ENCODE measurements around the gene MINPP1. TPM values are rescaled to one million over a fixed set of nuclear protein-coding genes. Genes with fewer than 3 reads are reported as not detected.

MINPP1 gene
- total and polyA plus RNA-seq, 2 of the 13 experiments (the other 11 are each of a cell fraction or from before 2014, with no cell fraction given), result 19.2 to 53.7 TPM

DNA sequence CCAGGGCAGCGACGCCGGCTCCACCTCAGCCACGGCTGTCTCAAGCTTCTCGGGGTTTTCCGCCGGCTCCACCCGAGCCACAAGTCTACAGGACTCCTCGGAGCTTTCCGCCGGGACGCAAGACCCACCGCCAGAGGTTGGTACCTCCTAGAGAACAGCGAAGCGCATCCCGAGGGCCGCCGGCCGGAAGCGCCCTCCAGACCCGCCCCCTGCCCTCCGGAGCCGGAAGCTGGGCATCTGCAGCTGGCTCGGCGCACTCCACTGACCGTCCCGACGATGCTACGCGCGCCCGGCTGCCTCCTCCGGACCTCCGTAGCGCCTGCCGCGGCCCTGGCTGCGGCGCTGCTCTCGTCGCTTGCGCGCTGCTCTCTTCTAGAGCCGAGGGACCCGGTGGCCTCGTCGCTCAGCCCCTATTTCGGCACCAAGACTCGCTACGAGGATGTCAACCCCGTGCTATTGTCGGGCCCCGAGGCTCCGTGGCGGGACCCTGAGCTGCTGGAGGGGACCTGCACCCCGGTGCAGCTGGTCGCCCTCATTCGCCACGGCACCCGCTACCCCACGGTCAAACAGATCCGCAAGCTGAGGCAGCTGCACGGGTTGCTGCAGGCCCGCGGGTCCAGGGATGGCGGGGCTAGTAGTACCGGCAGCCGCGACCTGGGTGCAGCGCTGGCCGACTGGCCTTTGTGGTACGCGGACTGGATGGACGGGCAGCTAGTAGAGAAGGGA lies at the start of gene MINPP1 (continued):
- TF ChIP-seq ZNF205 (CRISPR knock-in tag; IDR thresholded peaks at IDR 0.05) (peak; percentile 87), AGO2 (optimal IDR thresholded peaks at IDR 0.05; ENCODE audit: low read depth, low read length) (peak; percentile 82), HMG20A (CRISPR knock-in tag; IDR thresholded peaks at IDR 0.05; ENCODE audit: borderline replicate concordance) (no peak), CAMTA2 (CRISPR knock-in tag; IDR thresholded peaks at IDR 0.05; ENCODE audit: borderline replicate concordance) (0 out of 2 replicates have a peak, but pooled peaks have one; percentile 80), WIZ (CRISPR knock-in tag; IDR thresholded peaks at IDR 0.05) (peak; percentile 88), NR1H2 (CRISPR knock-in tag; IDR thresholded peaks at IDR 0.05; ENCODE audit: borderline replicate concordance, low read depth) (no peak), SUZ12 (IDR thresholded peaks at IDR 0.05; ENCODE audit: low read depth, low read length) (no peak), ZNF143 (CRISPR knock-in tag; IDR thresholded peaks at IDR 0.05) (no peak; the same call in 1 of the 2 replicates), FOXK2 (IDR thresholded peaks at IDR 0.05) (no peak), NFE2L1 (CRISPR knock-in tag; IDR thresholded peaks at IDR 0.05; ENCODE audit: borderline replicate concordance) (peak; percentile 80; the same call in 1 of the 2 replicates), RCOR2 (CRISPR knock-in tag; IDR thresholded peaks at IDR 0.05) (peak; percentile 49), TEAD2 (CRISPR knock-in tag; IDR thresholded peaks at IDR 0.05) (no peak), ZNF33A (CRISPR knock-in tag; IDR thresholded peaks at IDR 0.05; ENCODE audit: borderline replicate concordance) (peak; percentile 83; the same call in 1 of the 2 replicates), KDM2A (CRISPR knock-in tag; IDR thresholded peaks at IDR 0.05; ENCODE audit: borderline replicate concordance, low read depth) (peak; percentile 86), KDM5A (IDR thresholded peaks at IDR 0.05; ENCODE audit: borderline replicate concordance, low read length) (peak; percentile 69), MAF1 (CRISPR knock-in tag; IDR thresholded peaks at IDR 0.05; ENCODE audit: borderline replicate concordance) (no peak), BORCS8-MEF2B (CRISPR knock-in tag; IDR thresholded peaks at IDR 0.05) (peak; percentile 90), AKAP8 (CRISPR knock-in tag; IDR thresholded peaks at IDR 0.05) (peak; percentile 58; the same call in 1 of the 2 replicates), ZNF777 (CRISPR knock-in tag; IDR thresholded peaks at IDR 0.05) (0 out of 2 replicates have a peak, but pooled peaks have one; percentile 12), ZNF350 (CRISPR knock-in tag; IDR thresholded peaks at IDR 0.05; ENCODE audit: borderline replicate concordance, low read depth) (peak; percentile 80; the same call in 1 of the 2 replicates), NFE2L2 (IDR thresholded peaks at IDR 0.05; ENCODE audit: low read length) (no peak), GABPA (IDR thresholded peaks at IDR 0.05; ENCODE audit: low read depth, low read length) (peak; percentile 99), GABPA (CRISPR knock-in tag; IDR thresholded peaks at IDR 0.05; ENCODE audit: low read depth) (peak; percentile 92), PLRG1 (conservative IDR thresholded peaks at IDR 0.05) (no peak)
- TF ChIP-seq, protein P1, sequence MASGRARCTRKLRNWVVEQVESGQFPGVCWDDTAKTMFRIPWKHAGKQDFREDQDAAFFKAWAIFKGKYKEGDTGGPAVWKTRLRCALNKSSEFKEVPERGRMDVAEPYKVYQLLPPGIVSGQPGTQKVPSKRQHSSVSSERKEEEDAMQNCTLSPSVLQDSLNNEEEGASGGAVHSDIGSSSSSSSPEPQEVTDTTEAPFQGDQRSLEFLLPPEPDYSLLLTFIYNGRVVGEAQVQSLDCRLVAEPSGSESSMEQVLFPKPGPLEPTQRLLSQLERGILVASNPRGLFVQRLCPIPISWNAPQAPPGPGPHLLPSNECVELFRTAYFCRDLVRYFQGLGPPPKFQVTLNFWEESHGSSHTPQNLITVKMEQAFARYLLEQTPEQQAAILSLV (CRISPR knock-in tag; IDR thresholded peaks at IDR 0.05; ENCODE audit: borderline replicate concordance), result peak; percentile 90
- TF ChIP-seq, protein P2, sequence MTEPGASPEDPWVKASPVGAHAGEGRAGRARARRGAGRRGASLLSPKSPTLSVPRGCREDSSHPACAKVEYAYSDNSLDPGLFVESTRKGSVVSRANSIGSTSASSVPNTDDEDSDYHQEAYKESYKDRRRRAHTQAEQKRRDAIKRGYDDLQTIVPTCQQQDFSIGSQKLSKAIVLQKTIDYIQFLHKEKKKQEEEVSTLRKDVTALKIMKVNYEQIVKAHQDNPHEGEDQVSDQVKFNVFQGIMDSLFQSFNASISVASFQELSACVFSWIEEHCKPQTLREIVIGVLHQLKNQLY (CRISPR knock-in tag; IDR thresholded peaks at IDR 0.05), result no peak
- TF ChIP-seq, protein P3, sequence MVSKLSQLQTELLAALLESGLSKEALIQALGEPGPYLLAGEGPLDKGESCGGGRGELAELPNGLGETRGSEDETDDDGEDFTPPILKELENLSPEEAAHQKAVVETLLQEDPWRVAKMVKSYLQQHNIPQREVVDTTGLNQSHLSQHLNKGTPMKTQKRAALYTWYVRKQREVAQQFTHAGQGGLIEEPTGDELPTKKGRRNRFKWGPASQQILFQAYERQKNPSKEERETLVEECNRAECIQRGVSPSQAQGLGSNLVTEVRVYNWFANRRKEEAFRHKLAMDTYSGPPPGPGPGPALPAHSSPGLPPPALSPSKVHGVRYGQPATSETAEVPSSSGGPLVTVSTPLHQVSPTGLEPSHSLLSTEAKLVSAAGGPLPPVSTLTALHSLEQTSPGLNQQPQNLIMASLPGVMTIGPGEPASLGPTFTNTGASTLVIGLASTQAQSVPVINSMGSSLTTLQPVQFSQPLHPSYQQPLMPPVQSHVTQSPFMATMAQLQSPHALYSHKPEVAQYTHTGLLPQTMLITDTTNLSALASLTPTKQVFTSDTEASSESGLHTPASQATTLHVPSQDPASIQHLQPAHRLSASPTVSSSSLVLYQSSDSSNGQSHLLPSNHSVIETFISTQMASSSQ (IDR thresholded peaks at IDR 0.05; ENCODE audit: low read depth), result no peak
- TF ChIP-seq, protein P3 (CRISPR knock-in tag; IDR thresholded peaks at IDR 0.05; ENCODE audit: borderline replicate concordance), result peak; percentile 20; the same call in 1 of the 2 replicates

All from HepG2 (cell line).